K562 (cell line): ENCODE results near the gene NEURL1. TPM values are rescaled to one million over a fixed set of nuclear protein-coding genes. Genes with fewer than 3 reads are reported as not detected.

ENCODE experiments used
- BACH1 ChIP-seq: fragments of 200-800 bp; sonication (Bioruptor generic); IDR thresholded peaks from 2 replicates; pipeline ENCODE4 v1.6.1; 2016; ENCODE audit warnings: missing genetic modification characterization, missing compliant biosample characterization
- BRF1 ChIP-seq: IDR thresholded peaks from 3 replicates; pipeline ENCODE4 v1.6.1; 2011; ENCODE audit warnings: borderline replicate concordance, mild to moderate bottlenecking; ENCODE audit not compliant: insufficient read length; ENCODE audit errors: extremely low read depth
- CHD7 ChIP-seq: fragments of 200-600 bp; sonication (generic); IDR thresholded peaks from one replicate; pipeline ENCODE4 v1.6.1; 2012; ENCODE audit warnings: mild to moderate bottlenecking, low read depth, low read length, inconsistent platforms
- DDX20 ChIP-seq: fragments of 450-650 bp; IDR thresholded peaks from 2 replicates; pipeline ENCODE4 v1.6.1; 2016; ENCODE audit warnings: missing genetic modification characterization, low read depth, mild to moderate bottlenecking, missing compliant biosample characterization, moderate library complexity
- DNMT1 ChIP-seq: fragments of 450-650 bp; IDR thresholded peaks from 2 replicates; pipeline ENCODE4 v1.6.1; 2016; ENCODE audit warnings: antibody characterized with exemption, mild to moderate bottlenecking
- FOXK1 ChIP-seq: sonication (generic); formaldehyde crosslinking; IDR thresholded peaks from 2 replicates; pipeline ENCODE4 v1.8.0; 2022; ENCODE audit warnings: missing genetic modification reagents, mild to moderate bottlenecking, borderline replicate concordance
- JUNB ChIP-seq: fragments of 450-650 bp; formaldehyde crosslinking; conservative IDR thresholded peaks from 2 replicates; pipeline ENCODE4 v1.4.0; 2020; ENCODE audit warnings: mild to moderate bottlenecking
- KLF1 ChIP-seq: fragments of 450-650 bp; IDR thresholded peaks from 2 replicates; pipeline ENCODE4 v1.6.1; 2016; ENCODE audit warnings: missing genetic modification characterization, missing compliant biosample characterization
- MYNN ChIP-seq, 2 experiments: sonication (generic); formaldehyde crosslinking in 1 of 2; IDR thresholded peaks; 2 replicates each; pipeline versions ENCODE4 v1.5.0 to v1.6.1; 2016 to 2020; ENCODE audit warnings: antibody characterized with exemption in 1 of 2, missing genetic modification reagents in 1 of 2
- NONO ChIP-seq, 2 experiments: fragments of 200-400 bp in 1 of 2; fragments of 450-650 bp in 1 of 2; formaldehyde crosslinking in 1 of 2; IDR thresholded peaks; 2 replicates each; pipeline ENCODE4 v1.6.1; 2017; ENCODE audit warnings: low read depth in 2 of 2, mild to moderate bottlenecking in 2 of 2, moderate library complexity in 2 of 2, low read length in 1 of 2
- TEAD1 ChIP-seq, 2 experiments: fragments of 450-650 bp in 1 of 2; sonication (generic) in 1 of 2; formaldehyde crosslinking; IDR thresholded peaks; 2 replicates each; pipeline versions ENCODE4 v1.4.0 to v1.8.0; 2020 to 2022; ENCODE audit warnings: mild to moderate bottlenecking in 2 of 2, missing genetic modification reagents in 1 of 2
- ZBED1 ChIP-seq: IDR thresholded peaks from 2 replicates; pipeline ENCODE4 v1.6.1; 2014
- ZBTB9 ChIP-seq: fragments of 450-650 bp; formaldehyde crosslinking; IDR thresholded peaks from 2 replicates; pipeline ENCODE4 v1.4.0; 2020; ENCODE audit warnings: mild to moderate bottlenecking, moderate library complexity
- ZC3H4 ChIP-seq: sonication (generic); formaldehyde crosslinking; IDR thresholded peaks from 2 replicates; pipeline ENCODE4 v1.9.0; 2021; ENCODE audit warnings: missing genetic modification reagents, borderline replicate concordance
- polyA plus RNA-seq, 8 experiments: library from polyadenylated mRNA; depleted of rRNA in 4 of 8; stranded (reverse) in 5 of 8; unstranded in 3 of 8; fragments of >200 nt; fragmentation: Nextera tagmentation in 2 of 8; fragmentation: Illumina TruSeq in 1 of 8; extraction: Ambion mirVana in 2 of 8; extraction: Trizol in 1 of 8; gene quantifications; 2 replicates each; pipeline versions ENCODE4 v1.2.1 to v1.2.3, GENCODE V29; 2011 to 2014; ENCODE audit warnings: inconsistent platforms in 1 of 8, missing spikeins in 1 of 8
- total RNA-seq, 7 experiments: library from RNA; depleted of rRNA in 6 of 7; stranded (reverse); fragments of >200 nt in 6 of 7; fragmentation: Illumina TruSeq in 2 of 7; extraction: Trizol in 2 of 7; gene quantifications; 2 replicates each; pipeline versions ENCODE4 v1.2.1 to v1.2.3, GENCODE V29; 2011 to 2021; ENCODE audit warnings: low replicate concordance in 1 of 7

Gene NEURL1
- total and polyA plus RNA-seq, 9 of the 15 experiments (the other 6 are each of a cell fraction or from before 2014, with no cell fraction given), result 0.01 to 0.45 (median 0.16) TPM; not detected in 5

GRCh38 chr10:103612462-103613365 is 119.2 kb downstream of the NEURL1 start (continued):
- TF ChIP-seq CHD7, result no peak
- TF ChIP-seq BRF1, result no peak
- 0 out of 2 replicates have a peak, but pooled peaks have one; percentile 35 for TF ChIP-seq JUNB (CRISPR knock-in tag)
- 0 out of 2 replicates have a peak, but pooled peaks have one; percentile 33 for TF ChIP-seq ZBTB9 (CRISPR knock-in tag)
- no peak for TF ChIP-seq KLF1 (tag)
- no peak for TF ChIP-seq FOXK1 (CRISPR knock-in tag)
- 0 out of 2 replicates have a peak, but pooled peaks have one; percentile 30 for TF ChIP-seq BACH1
- TF ChIP-seq MYNN (IDR thresholded peaks at IDR 0.05), result no peak
- TF ChIP-seq MYNN (CRISPR knock-in tag; IDR thresholded peaks at IDR 0.05), result no peak
- no peak for TF ChIP-seq ZBED1
- TF ChIP-seq NONO (IDR thresholded peaks at IDR 0.05; ENCODE audit: low read depth in 2 of 2, low read length in 1 of 2), result no peak
- no peak for TF ChIP-seq ZC3H4
- no peak for TF ChIP-seq DDX20 (tag)
- no peak for TF ChIP-seq DNMT1
- TF ChIP-seq TEAD1 (CRISPR knock-in tag; IDR thresholded peaks at IDR 0.05), result no peak
